Thyroid gland (tissue), 4 donors: ENCODE measurements around the gene BCL2. TPM values are rescaled to one million over a fixed set of nuclear protein-coding genes. Genes with fewer than 3 reads are reported as not detected.
"Not testable (repeated sequence)": the region's sequence is repeated elsewhere in the genome, so short reads cannot be mapped to it uniquely, and the experiment has no call there.

ENCODE experiments used
- DNase-seq, 2 donors: peaks; one replicate each; pipeline ENCODE4 v3.0.0-alpha.2; 2019
- H3K27ac ChIP-seq, 3 donors: fragments of 200-600 bp; sonication (generic); 1 replicate in 2 of 3; 2 replicates in 1 of 3; pipeline ENCODE4 v1.5.1; 2016 to 2019; ENCODE audit warnings: mild to moderate bottlenecking in 1 of 3, moderate library complexity in 1 of 3
- H3K27me3 ChIP-seq: fragments of 200-600 bp; sonication (generic); one replicate; pipeline ENCODE4 v1.5.1; 2019
- H3K36me3 ChIP-seq, 2 donors: fragments of 200-600 bp; sonication (generic); one replicate each; pipeline ENCODE4 v1.5.1; 2016 to 2019
- H3K4me1 ChIP-seq, 2 donors: fragments of 200-600 bp; sonication (generic); one replicate each; pipeline ENCODE4 v1.5.1; 2017 to 2019
- H3K4me3 ChIP-seq, 3 donors: fragments of 200-600 bp; sonication (generic); replicated peaks in 1 of 3; 1 replicate in 2 of 3; 2 replicates in 1 of 3; pipeline ENCODE4 v1.5.1; 2016; ENCODE audit warnings: mild to moderate bottlenecking in 1 of 3
- H3K9me3 ChIP-seq: fragments of 200-600 bp; sonication (generic); one replicate; pipeline ENCODE4 v1.5.1; 2017
- POLR2A ChIP-seq, 2 donors: fragments of 450-650 bp; IDR thresholded peaks; one replicate each; pipeline ENCODE4 v1.6.1; 2017; ENCODE audit warnings: antibody characterized with exemption in 2 of 2, mild to moderate bottlenecking in 2 of 2, moderate library complexity in 1 of 2
- WGBS, 2 donors: methylation state at CpG; one replicate each; pipeline ENCODE4 v1.1.5; 2017; 5-methylcytosine and 5-hydroxymethylcytosine counted together
- intact Hi-C: fragments of 100-400 bp; cut with DNase I; formaldehyde crosslinking; loops from one replicate; pipeline ENCODE4 v1.15.1; 2023
- total RNA-seq, 4 donors: library from RNA; depleted of rRNA; stranded (reverse); fragments of >200 nt; gene quantifications; one replicate each; pipeline ENCODE4 v1.2.3, GENCODE V29; 2016
- TF ChIP-seq, protein P1 (sequence below), 6 experiments: fragments of 200-600 bp in 3 of 6; fragments of 450-650 bp in 3 of 6; sonication (generic) in 3 of 6; IDR thresholded peaks; one replicate each; pipeline ENCODE4 v1.5.1; 2016 to 2019; ENCODE audit warnings: antibody characterized with exemption in 6 of 6, mild to moderate bottlenecking in 2 of 6, inconsistent platforms in 1 of 6, moderate library complexity in 1 of 6

Gene BCL2
- total RNA-seq, 4 donors from 2014 or later, result 108 to 163 (median 115) TPM

GRCh38 chr18:63238693-63239075, 80.9 kb downstream of the BCL2 start:
- Histone ChIP-seq H3K9me3 (no peaks in the 10 kb centered on the region), H3K4me3 (no peak overlapping the region), H3K27me3 (no peaks in the 10 kb centered on the region), H3K4me1 (peaks cover 44 to 45% of the 10 kb centered on the region in 2 donors), H3K36me3 (no peaks in the 10 kb centered on the region), H3K27ac (peak overlapping the region; percentile 91 to 94 (median 94))
- peak in 1 of 2 donors; percentile 17 for DNase-seq
- WGBS, 2 donors, result 80 to 88% methylated on average over 9 of the region's 9 CpGs
- intact Hi-C loops, result no loop called here
- TF ChIP-seq POLR2A (IDR thresholded peaks at IDR 0.05), result no peak
- TF ChIP-seq, protein P1, sequence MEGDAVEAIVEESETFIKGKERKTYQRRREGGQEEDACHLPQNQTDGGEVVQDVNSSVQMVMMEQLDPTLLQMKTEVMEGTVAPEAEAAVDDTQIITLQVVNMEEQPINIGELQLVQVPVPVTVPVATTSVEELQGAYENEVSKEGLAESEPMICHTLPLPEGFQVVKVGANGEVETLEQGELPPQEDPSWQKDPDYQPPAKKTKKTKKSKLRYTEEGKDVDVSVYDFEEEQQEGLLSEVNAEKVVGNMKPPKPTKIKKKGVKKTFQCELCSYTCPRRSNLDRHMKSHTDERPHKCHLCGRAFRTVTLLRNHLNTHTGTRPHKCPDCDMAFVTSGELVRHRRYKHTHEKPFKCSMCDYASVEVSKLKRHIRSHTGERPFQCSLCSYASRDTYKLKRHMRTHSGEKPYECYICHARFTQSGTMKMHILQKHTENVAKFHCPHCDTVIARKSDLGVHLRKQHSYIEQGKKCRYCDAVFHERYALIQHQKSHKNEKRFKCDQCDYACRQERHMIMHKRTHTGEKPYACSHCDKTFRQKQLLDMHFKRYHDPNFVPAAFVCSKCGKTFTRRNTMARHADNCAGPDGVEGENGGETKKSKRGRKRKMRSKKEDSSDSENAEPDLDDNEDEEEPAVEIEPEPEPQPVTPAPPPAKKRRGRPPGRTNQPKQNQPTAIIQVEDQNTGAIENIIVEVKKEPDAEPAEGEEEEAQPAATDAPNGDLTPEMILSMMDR (IDR thresholded peaks at IDR 0.05), result no peak

DNA sequence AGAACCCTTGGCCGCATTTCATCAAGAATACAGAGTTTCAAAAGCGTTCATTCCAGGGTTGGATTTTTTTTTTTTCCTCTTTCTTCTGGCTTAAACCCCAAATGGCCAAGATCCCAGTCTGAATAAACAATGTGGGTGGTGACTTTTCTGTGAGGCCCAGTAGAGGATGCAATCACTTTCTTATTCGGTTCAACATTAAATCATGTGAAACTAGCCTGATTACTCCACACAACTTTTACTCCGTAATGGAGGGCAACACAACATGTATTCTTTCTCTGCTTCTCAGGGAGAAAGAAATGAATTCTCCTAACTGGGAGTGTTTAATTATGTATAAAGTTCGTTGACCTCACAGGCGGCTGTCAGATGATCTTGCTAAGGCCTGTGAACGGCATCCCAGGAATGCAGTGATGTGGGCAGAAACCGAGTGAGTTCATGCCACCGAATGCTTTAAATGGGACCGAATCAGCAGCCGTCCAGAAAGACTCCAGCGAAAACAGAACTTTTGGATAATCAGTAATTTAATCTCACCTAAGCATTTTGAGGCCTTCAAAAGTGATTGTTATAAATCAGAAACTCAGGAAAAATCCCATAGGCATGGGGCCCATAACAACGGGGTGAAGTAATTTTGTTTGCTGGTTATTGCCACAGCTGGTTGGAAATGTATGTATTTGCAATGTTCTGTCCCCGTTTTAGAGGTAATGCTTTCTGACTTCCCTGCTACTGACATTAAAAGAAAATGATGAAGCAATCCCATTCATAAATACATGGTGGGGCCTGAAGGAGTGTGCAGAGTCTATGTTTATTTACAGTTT, 81.5 kb downstream of the BCL2 start:
- 17 to 22% methylated on average over 14 of the region's 14 CpGs for WGBS, 2 donors
- peaks cover 44 to 45% of the 10 kb centered on the region in 2 donors for H3K4me1 ChIP-seq
- no peaks in the 10 kb centered on the region for H3K27me3 ChIP-seq
- peak in 1 of 2 donors; percentile 53 for TF ChIP-seq POLR2A (IDR thresholded peaks at IDR 0.05)
- TF ChIP-seq, protein P1 (IDR thresholded peaks at IDR 0.05), result no peak
- no peaks in the 10 kb centered on the region for H3K9me3 ChIP-seq
- no peaks in the 10 kb centered on the region for H3K36me3 ChIP-seq
- peak overlapping the region; percentile 91 to 94 (median 94) for H3K27ac ChIP-seq
- intact Hi-C loops, result no loop called here
- H3K4me3 ChIP-seq, result no peak overlapping the region
- DNase-seq, result peak; percentile 82 to 83

DNA sequence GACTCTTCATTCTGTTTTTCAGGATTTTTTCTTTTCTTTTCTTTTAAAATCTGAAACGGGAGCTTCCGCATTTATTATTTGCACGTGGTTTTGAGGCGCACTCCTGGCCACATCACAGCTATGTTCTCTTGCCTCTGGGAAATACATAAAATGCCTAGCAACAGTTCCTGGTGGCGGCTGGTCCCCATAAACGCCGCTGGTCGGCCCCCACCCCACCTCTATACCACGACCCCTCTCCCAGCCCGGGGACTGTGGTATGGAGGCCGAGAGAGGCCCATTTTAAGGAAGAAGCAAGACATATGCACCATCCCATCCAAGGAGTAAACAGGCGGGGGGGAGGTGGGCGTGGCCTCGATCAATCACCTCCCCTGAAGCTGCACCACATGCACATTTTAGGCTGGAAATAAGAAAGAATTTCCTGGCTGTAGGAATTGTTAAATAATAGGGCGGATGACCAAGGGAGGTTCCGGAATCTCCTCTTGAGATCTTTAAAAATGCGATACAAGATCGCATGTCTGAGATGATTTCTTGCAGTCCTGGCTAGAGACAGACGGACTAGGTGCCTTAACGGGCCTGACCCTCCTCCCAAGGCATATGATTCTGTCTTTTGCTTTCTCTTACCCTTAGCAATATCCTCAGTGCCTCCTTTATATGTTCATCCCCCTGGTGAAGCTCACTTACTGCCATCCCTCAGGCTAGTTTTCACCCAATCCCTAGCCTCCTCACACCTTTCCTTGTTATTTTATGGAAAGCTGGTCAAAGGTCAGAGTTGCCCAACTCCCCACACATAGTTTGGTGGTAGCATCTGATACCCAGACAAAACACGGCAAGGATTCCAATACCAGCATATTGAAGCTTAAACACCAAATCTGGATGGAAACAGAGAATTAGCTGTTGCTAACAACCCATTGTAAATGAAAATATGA, 82.4 kb downstream of the BCL2 start:
- intact Hi-C loops, result no loop called here
- TF ChIP-seq POLR2A (IDR thresholded peaks at IDR 0.05), result no peak
- TF ChIP-seq, protein P1 (IDR thresholded peaks at IDR 0.05), result no peak
- H3K27ac ChIP-seq, result peak overlapping the region; percentile 91 to 94 (median 94)
- no peak overlapping the region for H3K4me3 ChIP-seq
- no peaks in the 10 kb centered on the region for H3K27me3 ChIP-seq
- H3K36me3 ChIP-seq, result no peaks in the 10 kb centered on the region
- 82 to 86% methylated on average over 21 of the region's 21 CpGs for WGBS, 2 donors
- DNase-seq, result peak; percentile 24 to 25
- H3K4me1 ChIP-seq, result peaks cover 38 to 49% of the 10 kb centered on the region in 2 donors
- no peaks in the 10 kb centered on the region for H3K9me3 ChIP-seq

- 90 to 96% methylated on average over 14 of the region's 14 CpGs for WGBS, 2 donors
- no peak for TF ChIP-seq POLR2A (IDR thresholded peaks at IDR 0.05)
- TF ChIP-seq, protein P1 (IDR thresholded peaks at IDR 0.05), result no peak
- peaks cover 31 to 41% of the 10 kb centered on the region in 2 donors for H3K4me1 ChIP-seq
- peak overlapping the region; percentile 91 to 94 (median 94) for H3K27ac ChIP-seq
- intact Hi-C loops, result no loop called here
- H3K27me3 ChIP-seq, result no peaks in the 10 kb centered on the region
- no peak for DNase-seq
- no peak overlapping the region for H3K4me3 ChIP-seq
- no peaks in the 10 kb centered on the region for H3K9me3 ChIP-seq
- H3K36me3 ChIP-seq, result no peaks in the 10 kb centered on the region
Observed at GRCh38 chr18:63236406-63236805, 83.2 kb downstream of the BCL2 start.

- DNase-seq, H3K27me3 ChIP-seq, H3K9me3 ChIP-seq, H3K4me3 ChIP-seq, H3K36me3 ChIP-seq, intact Hi-C loops: not testable (repeated sequence)
- Histone ChIP-seq H3K4me1 (peaks cover 30 to 37% of the 10 kb centered on the region in 2 donors), H3K27ac (peak overlapping the region; percentile 41 to 94 (median 94))
- 88 to 89% methylated on average over 4 of the region's 4 CpGs for WGBS, 2 donors
Observed at GRCh38 chr18:63235920-63236319, 83.6 kb downstream of the BCL2 start.
